Measurements from ENCODE around the gene TNFRSF19. TPM values are rescaled to one million over a fixed set of nuclear protein-coding genes. Genes with fewer than 3 reads are reported as not detected.

The TNFRSF19 gene
- total and polyA plus RNA-seq, 10 of the 15 experiments (the other 5 are each of a cell fraction or from before 2014, with no cell fraction given), result 16.4 to 46.2 (median 35.4) TPM

DNA sequence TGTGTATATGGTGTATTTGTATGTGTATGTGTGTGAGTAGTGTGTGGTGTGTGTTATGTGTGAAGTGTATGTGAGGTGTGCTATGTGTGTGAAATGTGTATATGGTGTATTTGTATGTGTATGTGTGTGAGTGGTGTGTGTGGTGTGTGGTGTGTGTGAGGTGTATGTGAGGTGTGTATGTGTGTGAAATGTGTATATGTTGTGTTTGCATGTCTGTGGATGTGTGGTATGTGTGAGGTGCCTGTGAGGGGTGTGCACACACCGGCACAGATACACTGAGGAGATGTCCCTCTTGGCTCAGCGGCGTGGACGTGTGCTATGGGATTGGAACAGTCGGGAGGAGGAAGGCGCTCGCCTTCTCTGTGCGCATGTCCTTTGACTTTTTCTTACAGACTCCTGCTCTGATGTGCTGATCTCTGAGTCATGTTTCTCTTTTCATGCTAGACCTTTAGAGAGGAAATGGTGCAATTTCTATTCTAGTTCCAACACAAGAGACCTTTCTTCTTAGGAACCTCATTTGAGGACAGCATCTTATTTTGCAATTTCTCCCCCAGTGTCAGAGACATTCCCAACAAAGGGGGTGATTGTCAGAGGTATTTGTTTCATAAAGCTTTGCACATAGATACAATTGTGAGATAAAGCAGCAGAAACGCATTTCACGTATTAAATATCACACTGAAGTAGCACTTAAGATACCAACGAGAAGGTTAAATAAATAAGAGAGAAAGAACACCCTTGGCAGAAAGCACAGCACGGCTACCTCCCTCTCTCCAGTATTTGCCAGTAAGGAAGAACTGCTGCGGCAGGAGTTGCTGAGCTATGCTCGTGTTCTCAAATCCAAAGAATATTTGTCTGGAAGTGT, 11.3 kb upstream of the TNFRSF19 start (continued):
- TF ChIP-seq, protein P1, sequence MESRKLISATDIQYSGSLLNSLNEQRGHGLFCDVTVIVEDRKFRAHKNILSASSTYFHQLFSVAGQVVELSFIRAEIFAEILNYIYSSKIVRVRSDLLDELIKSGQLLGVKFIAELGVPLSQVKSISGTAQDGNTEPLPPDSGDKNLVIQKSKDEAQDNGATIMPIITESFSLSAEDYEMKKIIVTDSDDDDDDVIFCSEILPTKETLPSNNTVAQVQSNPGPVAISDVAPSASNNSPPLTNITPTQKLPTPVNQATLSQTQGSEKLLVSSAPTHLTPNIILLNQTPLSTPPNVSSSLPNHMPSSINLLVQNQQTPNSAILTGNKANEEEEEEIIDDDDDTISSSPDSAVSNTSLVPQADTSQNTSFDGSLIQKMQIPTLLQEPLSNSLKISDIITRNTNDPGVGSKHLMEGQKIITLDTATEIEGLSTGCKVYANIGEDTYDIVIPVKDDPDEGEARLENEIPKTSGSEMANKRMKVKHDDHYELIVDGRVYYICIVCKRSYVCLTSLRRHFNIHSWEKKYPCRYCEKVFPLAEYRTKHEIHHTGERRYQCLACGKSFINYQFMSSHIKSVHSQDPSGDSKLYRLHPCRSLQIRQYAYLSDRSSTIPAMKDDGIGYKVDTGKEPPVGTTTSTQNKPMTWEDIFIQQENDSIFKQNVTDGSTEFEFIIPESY (IDR thresholded peaks at IDR 0.05), result peak; percentile 32; the same call in 1 of the 2 replicates
- TF ChIP-seq IRF4 (IDR thresholded peaks at IDR 0.05; ENCODE audit: low read depth, low read length), result 0 out of 2 replicates have a peak, but pooled peaks have one; percentile 7
- peak; percentile 31; the same call in 1 of the 2 replicates for TF ChIP-seq ZBED1 (IDR thresholded peaks at IDR 0.05; ENCODE audit: borderline replicate concordance)
- no peak for TF ChIP-seq POLR2AphosphoS5 (IDR thresholded peaks at IDR 0.05; ENCODE audit: low read length)

- ChIA-PET SMC1A (ENCODE audit: uncharacterized antibody, unreplicated experiment) (interaction anchor here (0.7 to 1.7 kb wide), 4 partner anchors 10 to 16 kb away, joined by 3 to 7 read pairs (median 5); partner anchors contain the start of gene TNFRSF19), CTCF (interaction anchor here (0.9 to 1.0 kb wide), 2 partner anchors 11 to 94 kb away, joined by 3 to 5 read pairs; partner anchors contain the start of gene TNFRSF19), POLR2A (no interaction called here), RAD21 (ENCODE audit: unreplicated experiment) (interaction anchor here (0.7 to 3.2 kb wide), 7 partner anchors 8 to 217 kb away, joined by 3 to 11 read pairs (median 3); partner anchors contain the start of gene TNFRSF19)
- H3K9me3 ChIP-seq (replicated peaks; ENCODE audit: control insufficient read depth, insufficient read depth, low read length), result no peaks in the 10 kb centered on the region; the same call in 2 of the 3 replicates
- peaks cover 46% of the 10 kb centered on the region for H3K4me1 ChIP-seq (ENCODE audit: control insufficient read depth, insufficient read depth, low read length)
- no peaks in the 10 kb centered on the region for H4K20me1 ChIP-seq (ENCODE audit: control insufficient read depth, insufficient read depth)
- H3K36me3 ChIP-seq (ENCODE audit: control insufficient read depth in 2 of 2, insufficient read depth in 2 of 2, low read length in 1 of 2), result no peaks in the 10 kb centered on the region
- H3K79me2 ChIP-seq (ENCODE audit: control insufficient read depth, insufficient read depth, low read length), result no peaks in the 10 kb centered on the region
- H3K27me3 ChIP-seq (replicated peaks in 1 of 2; ENCODE audit: control insufficient read depth in 2 of 2, insufficient read depth in 2 of 2, low read length in 1 of 2), result no peaks in the 10 kb centered on the region
- WGBS (ENCODE audit: insufficient coverage, insufficient replicate concordance, low lambda C conversion rate, missing lambda C conversion rate), result 36% methylated on average over 7 of the region's 7 CpGs
- ATAC-seq (peak; percentile 74), FAIRE-seq (peak; percentile 31), DNase-seq (ENCODE audit: low read depth, low spot score) (no peak)
- no peak overlapping the region for H3K4me3 ChIP-seq
- H3K27ac ChIP-seq (ENCODE audit: control insufficient read depth, insufficient read depth), result peak overlapping the region; percentile 98
- intact Hi-C loops (cut with micrococcal nuclease; ENCODE audit: unreplicated experiment), result no loop called here
- peak overlapping the region; percentile 81 for H3K9ac ChIP-seq (ENCODE audit: control insufficient read depth, insufficient read depth, low read length)
- H3K4me2 ChIP-seq (ENCODE audit: control insufficient read depth, insufficient read depth), result peak overlapping the region; percentile 76
- H2AFZ ChIP-seq (ENCODE audit: control insufficient read depth, low read depth, low read length), result peak overlapping the region; percentile 50
- no TSS peak for BruUV-seq (replicated peaks)
- in situ Hi-C loops (cut with MboI), result no loop called here
- TF ChIP-seq, protein P2, sequence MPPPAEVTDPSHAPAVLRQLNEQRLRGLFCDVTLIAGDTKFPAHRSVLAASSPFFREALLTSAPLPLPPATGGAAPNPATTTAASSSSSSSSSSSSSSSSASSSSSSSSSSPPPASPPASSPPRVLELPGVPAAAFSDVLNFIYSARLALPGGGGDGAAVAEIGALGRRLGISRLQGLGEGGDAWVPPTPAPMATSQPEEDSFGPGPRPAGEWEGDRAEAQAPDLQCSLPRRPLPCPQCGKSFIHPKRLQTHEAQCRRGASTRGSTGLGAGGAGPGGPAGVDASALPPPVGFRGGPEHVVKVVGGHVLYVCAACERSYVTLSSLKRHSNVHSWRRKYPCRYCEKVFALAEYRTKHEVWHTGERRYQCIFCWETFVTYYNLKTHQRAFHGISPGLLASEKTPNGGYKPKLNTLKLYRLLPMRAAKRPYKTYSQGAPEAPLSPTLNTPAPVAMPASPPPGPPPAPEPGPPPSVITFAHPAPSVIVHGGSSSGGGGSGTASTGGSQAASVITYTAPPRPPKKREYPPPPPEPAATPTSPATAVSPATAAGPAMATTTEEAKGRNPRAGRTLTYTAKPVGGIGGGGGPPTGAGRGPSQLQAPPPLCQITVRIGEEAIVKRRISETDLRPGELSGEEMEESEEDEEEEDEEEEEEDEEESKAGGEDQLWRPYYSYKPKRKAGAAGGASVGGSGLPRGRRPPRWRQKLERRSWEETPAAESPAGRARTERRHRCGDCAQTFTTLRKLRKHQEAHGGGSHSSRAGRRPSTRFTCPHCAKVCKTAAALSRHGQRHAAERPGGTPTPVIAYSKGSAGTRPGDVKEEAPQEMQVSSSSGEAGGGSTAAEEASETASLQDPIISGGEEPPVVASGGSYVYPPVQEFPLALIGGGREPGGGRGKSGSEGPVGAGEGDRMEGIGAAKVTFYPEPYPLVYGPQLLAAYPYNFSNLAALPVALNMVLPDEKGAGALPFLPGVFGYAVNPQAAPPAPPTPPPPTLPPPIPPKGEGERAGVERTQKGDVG (CRISPR knock-in tag; IDR thresholded peaks at IDR 0.05), result 0 out of 2 replicates have a peak, but pooled peaks have one; percentile 67
- TF ChIP-seq ZNF384 (IDR thresholded peaks at IDR 0.05; ENCODE audit: borderline replicate concordance, low read depth, low read length) (no peak), SRF (IDR thresholded peaks at IDR 0.05; ENCODE audit: low read depth in 2 of 2, low read length in 2 of 2) (no peak), POLR2AphosphoS5 (IDR thresholded peaks at IDR 0.05; ENCODE audit: low read length) (0 out of 2 replicates have a peak, but pooled peaks have one; percentile 35), MEF2B (IDR thresholded peaks at IDR 0.05; ENCODE audit: partially characterized antibody, poor library complexity, severe bottlenecking) (no peak), RUNX3 (IDR thresholded peaks at IDR 0.05; ENCODE audit: low read length) (no peak)
- TF ChIP-seq, protein P3, sequence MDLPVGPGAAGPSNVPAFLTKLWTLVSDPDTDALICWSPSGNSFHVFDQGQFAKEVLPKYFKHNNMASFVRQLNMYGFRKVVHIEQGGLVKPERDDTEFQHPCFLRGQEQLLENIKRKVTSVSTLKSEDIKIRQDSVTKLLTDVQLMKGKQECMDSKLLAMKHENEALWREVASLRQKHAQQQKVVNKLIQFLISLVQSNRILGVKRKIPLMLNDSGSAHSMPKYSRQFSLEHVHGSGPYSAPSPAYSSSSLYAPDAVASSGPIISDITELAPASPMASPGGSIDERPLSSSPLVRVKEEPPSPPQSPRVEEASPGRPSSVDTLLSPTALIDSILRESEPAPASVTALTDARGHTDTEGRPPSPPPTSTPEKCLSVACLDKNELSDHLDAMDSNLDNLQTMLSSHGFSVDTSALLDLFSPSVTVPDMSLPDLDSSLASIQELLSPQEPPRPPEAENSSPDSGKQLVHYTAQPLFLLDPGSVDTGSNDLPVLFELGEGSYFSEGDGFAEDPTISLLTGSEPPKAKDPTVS (IDR thresholded peaks at IDR 0.05; ENCODE audit: low read depth, low read length), result no peak
Observed at GRCh38 chr13:23560571-23561089, 9.6 kb upstream of the TNFRSF19 start.

Data from GM12878 (cell line).